K562 (cell line): ENCODE results near the gene PACS2. TPM values are rescaled to one million over a fixed set of nuclear protein-coding genes. Genes with fewer than 3 reads are reported as not detected.

Source experiments
- ARHGAP35 ChIP-seq: fragments of 450-650 bp; IDR thresholded peaks from 2 replicates; pipeline ENCODE4 v1.6.1; 2018; ENCODE audit not compliant: partially characterized antibody
- DDX20 ChIP-seq: fragments of 450-650 bp; IDR thresholded peaks from 2 replicates; pipeline ENCODE4 v1.6.1; 2016; ENCODE audit warnings: missing genetic modification characterization, low read depth, mild to moderate bottlenecking, missing compliant biosample characterization, moderate library complexity
- ESRRB ChIP-seq: fragments of 250-450 bp; sonication (Bioruptor Pico); IDR thresholded peaks from 2 replicates; pipeline ENCODE4 v1.5.0; 2020; ENCODE audit warnings: mild to moderate bottlenecking, moderate library complexity, borderline replicate concordance
- FOXJ3 ChIP-seq: sonication (generic); formaldehyde crosslinking; IDR thresholded peaks from 2 replicates; pipeline ENCODE4 v1.4.0; 2020; ENCODE audit warnings: mild to moderate bottlenecking, missing genetic modification reagents
- FOXP4 ChIP-seq: sonication (generic); formaldehyde crosslinking; IDR thresholded peaks from 2 replicates; pipeline ENCODE4 v1.8.0; 2022; ENCODE audit warnings: mild to moderate bottlenecking, missing genetic modification reagents, borderline replicate concordance
- HDAC8 ChIP-seq: fragments of 450-650 bp; IDR thresholded peaks from 2 replicates; pipeline ENCODE4 v1.6.1; 2016; ENCODE audit warnings: mild to moderate bottlenecking, missing genetic modification characterization, moderate library complexity, missing compliant biosample characterization
- HIVEP1 ChIP-seq: fragments of 250-450 bp; sonication (Bioruptor Pico); IDR thresholded peaks from 2 replicates; pipeline ENCODE4 v1.4.0; 2020; ENCODE audit warnings: mild to moderate bottlenecking
- LEF1 ChIP-seq: fragments of 450-650 bp; IDR thresholded peaks from 2 replicates; pipeline ENCODE4 v1.6.1; 2016; ENCODE audit warnings: mild to moderate bottlenecking
- MAX ChIP-seq: sonication (generic); formaldehyde crosslinking; IDR thresholded peaks from 2 replicates; pipeline ENCODE4 v1.9.0; 2022; ENCODE audit warnings: mild to moderate bottlenecking, missing genetic modification reagents
- PKNOX1 ChIP-seq: fragments of 450-650 bp; IDR thresholded peaks from 2 replicates; pipeline ENCODE4 v1.6.1; 2016
- THRAP3 ChIP-seq: fragments of 450-650 bp; IDR thresholded peaks from 2 replicates; pipeline ENCODE4 v1.6.1; 2016; ENCODE audit warnings: mild to moderate bottlenecking, inconsistent platforms, borderline replicate concordance
- YY1 ChIP-seq, 3 experiments: IDR thresholded peaks; 2 replicates each; pipeline ENCODE4 v1.6.1; 2011; ENCODE audit warnings: low read length in 2 of 3, mild to moderate bottlenecking in 2 of 3, moderate library complexity in 2 of 3, borderline replicate concordance in 1 of 3, control low read depth in 1 of 3, low read depth in 1 of 3; ENCODE audit not compliant: insufficient read depth in 3 of 3, insufficient replicate concordance in 2 of 3, control insufficient read depth in 1 of 3, insufficient read length in 1 of 3; ENCODE audit errors: extremely low read depth in 1 of 3
- ZBTB26 ChIP-seq: fragments of 450-650 bp; formaldehyde crosslinking; IDR thresholded peaks from 2 replicates; pipeline ENCODE4 v1.4.0; 2022; ENCODE audit warnings: missing genetic modification characterization
- ZBTB9 ChIP-seq: fragments of 450-650 bp; formaldehyde crosslinking; IDR thresholded peaks from 2 replicates; pipeline ENCODE4 v1.4.0; 2020; ENCODE audit warnings: mild to moderate bottlenecking, moderate library complexity
- ZEB2 ChIP-seq: fragments of 450-650 bp; IDR thresholded peaks from 2 replicates; pipeline ENCODE4 v1.6.1; 2016
- ZNF217 ChIP-seq: sonication (generic); formaldehyde crosslinking; IDR thresholded peaks from 2 replicates; pipeline ENCODE4 v1.8.0; 2022; ENCODE audit warnings: mild to moderate bottlenecking, missing genetic modification reagents
- ZNF24 ChIP-seq: fragments of 450-650 bp; IDR thresholded peaks from 2 replicates; pipeline ENCODE4 v1.6.1; 2016
- ZNF277 ChIP-seq: fragments of 250-450 bp; sonication (Bioruptor Pico); IDR thresholded peaks from 2 replicates; pipeline ENCODE4 v1.8.0; 2022; ENCODE audit warnings: inconsistent platforms, mild to moderate bottlenecking, moderate library complexity, borderline replicate concordance
- ZNF586 ChIP-seq: fragments of 450-650 bp; formaldehyde crosslinking; conservative IDR thresholded peaks from 2 replicates; pipeline ENCODE4 v1.4.0; 2020; ENCODE audit warnings: mild to moderate bottlenecking, moderate library complexity
- ZNF764 ChIP-seq: fragments of 250-450 bp; sonication (Bioruptor Pico); IDR thresholded peaks from 2 replicates; pipeline ENCODE4 v1.4.0; 2020; ENCODE audit warnings: low read depth, mild to moderate bottlenecking, moderate library complexity
- polyA plus RNA-seq, 8 experiments: library from polyadenylated mRNA; depleted of rRNA in 4 of 8; stranded (reverse) in 5 of 8; unstranded in 3 of 8; fragments of >200 nt; fragmentation: Nextera tagmentation in 2 of 8; fragmentation: Illumina TruSeq in 1 of 8; extraction: Ambion mirVana in 2 of 8; extraction: Trizol in 1 of 8; gene quantifications; 2 replicates each; pipeline versions ENCODE4 v1.2.1 to v1.2.3, GENCODE V29; 2011 to 2014; ENCODE audit warnings: inconsistent platforms in 1 of 8, missing spikeins in 1 of 8
- total RNA-seq, 7 experiments: library from RNA; depleted of rRNA in 6 of 7; stranded (reverse); fragments of >200 nt in 6 of 7; fragmentation: Illumina TruSeq in 2 of 7; extraction: Trizol in 2 of 7; gene quantifications; 2 replicates each; pipeline versions ENCODE4 v1.2.1 to v1.2.3, GENCODE V29; 2011 to 2021; ENCODE audit warnings: low replicate concordance in 1 of 7

PACS2 gene
- total and polyA plus RNA-seq, 9 of the 15 experiments (the other 6 are each of a cell fraction or from before 2014, with no cell fraction given), result 0.11 to 20.8 (median 9.9) TPM

GRCh38 chr14:105414456-105415371 lies 100.2 kb downstream of the PACS2 start (continued):
- TF ChIP-seq ZBTB26 (no peak), ZNF586 (CRISPR knock-in tag) (no peak), ARHGAP35 (no peak), FOXJ3 (no peak), LEF1 (no peak), ZNF24 (no peak), PKNOX1 (no peak), YY1 (IDR thresholded peaks at IDR 0.05; ENCODE audit: borderline replicate concordance in 1 of 3, control insufficient read depth in 1 of 3, extremely low read depth in 1 of 3, insufficient read depth in 3 of 3, insufficient read length in 1 of 3, insufficient replicate concordance in 2 of 3, low read depth in 1 of 3, low read length in 2 of 3) (peak in 1 of 3 experiments; percentile 65), ZNF764 (CRISPR knock-in tag) (no peak), ZEB2 (no peak), ESRRB (CRISPR knock-in tag) (no peak), ZNF217 (no peak), FOXP4 (CRISPR knock-in tag) (no peak), HIVEP1 (CRISPR knock-in tag) (no peak), HDAC8 (tag) (no peak), ZBTB9 (no peak), MAX (CRISPR knock-in tag) (peak; percentile 68), THRAP3 (no peak), DDX20 (tag) (no peak), ZNF277 (CRISPR knock-in tag) (no peak)
